Measurements from ENCODE around the gene DKC1.

DNA sequence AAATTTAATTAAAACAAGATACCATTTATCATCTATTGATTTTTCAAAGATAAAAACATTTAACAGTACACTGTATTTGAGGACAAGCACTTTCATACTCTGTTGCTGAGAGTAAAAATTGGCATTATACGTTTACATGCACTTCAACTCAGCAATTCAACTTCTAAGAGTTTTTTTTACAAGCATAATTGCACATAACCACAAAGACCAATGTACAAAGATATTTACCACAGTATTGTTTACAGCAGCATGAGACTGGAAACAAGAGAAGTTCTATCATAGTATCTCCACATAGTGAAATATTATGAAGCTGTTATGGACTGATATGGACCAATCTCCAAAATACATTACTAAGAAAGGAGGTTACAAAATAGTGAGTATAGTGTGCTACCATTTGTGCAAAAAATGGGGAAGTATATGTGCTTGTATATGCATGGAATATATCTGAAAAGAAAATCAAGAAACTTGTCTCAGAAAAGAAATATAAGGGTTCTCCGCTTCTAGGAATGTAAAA, 22.7 kb upstream of the DKC1 start:
- TF ChIP-seq, protein P1, sequence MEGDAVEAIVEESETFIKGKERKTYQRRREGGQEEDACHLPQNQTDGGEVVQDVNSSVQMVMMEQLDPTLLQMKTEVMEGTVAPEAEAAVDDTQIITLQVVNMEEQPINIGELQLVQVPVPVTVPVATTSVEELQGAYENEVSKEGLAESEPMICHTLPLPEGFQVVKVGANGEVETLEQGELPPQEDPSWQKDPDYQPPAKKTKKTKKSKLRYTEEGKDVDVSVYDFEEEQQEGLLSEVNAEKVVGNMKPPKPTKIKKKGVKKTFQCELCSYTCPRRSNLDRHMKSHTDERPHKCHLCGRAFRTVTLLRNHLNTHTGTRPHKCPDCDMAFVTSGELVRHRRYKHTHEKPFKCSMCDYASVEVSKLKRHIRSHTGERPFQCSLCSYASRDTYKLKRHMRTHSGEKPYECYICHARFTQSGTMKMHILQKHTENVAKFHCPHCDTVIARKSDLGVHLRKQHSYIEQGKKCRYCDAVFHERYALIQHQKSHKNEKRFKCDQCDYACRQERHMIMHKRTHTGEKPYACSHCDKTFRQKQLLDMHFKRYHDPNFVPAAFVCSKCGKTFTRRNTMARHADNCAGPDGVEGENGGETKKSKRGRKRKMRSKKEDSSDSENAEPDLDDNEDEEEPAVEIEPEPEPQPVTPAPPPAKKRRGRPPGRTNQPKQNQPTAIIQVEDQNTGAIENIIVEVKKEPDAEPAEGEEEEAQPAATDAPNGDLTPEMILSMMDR (conservative IDR thresholded peaks at IDR 0.05; ENCODE audit: low read length), result no peak
- no peak for TF ChIP-seq EZH2phosphoT487 (IDR thresholded peaks at IDR 0.05; ENCODE audit: borderline replicate concordance, low read depth, low read length)

All from OCI-LY7 (cell line).